SK-N-SH treated with all-trans-retinoic acid at 6 μM for 48 hours (cell line): ENCODE results near the gene LAMA2.

Source experiments
- ESRRG ChIP-seq: fragments of 250-450 bp; sonication (Bioruptor Pico); IDR thresholded peaks from 2 replicates; pipeline ENCODE4 v1.6.1; 2021; ENCODE audit warnings: mild to moderate bottlenecking
- ISL1 ChIP-seq: fragments of 250-450 bp; sonication (Bioruptor Pico); IDR thresholded peaks from 2 replicates; pipeline ENCODE4 v2.1.2; 2022; ENCODE audit warnings: mild to moderate bottlenecking, moderate library complexity
- PATZ1 ChIP-seq: fragments of 250-450 bp; sonication (Bioruptor Pico); IDR thresholded peaks from 2 replicates; pipeline ENCODE4 v1.8.0; 2020; ENCODE audit warnings: mild to moderate bottlenecking, moderate library complexity, borderline replicate concordance
- PPARA ChIP-seq: fragments of 250-450 bp; sonication (Bioruptor Pico); IDR thresholded peaks from 2 replicates; pipeline ENCODE4 v1.5.0; 2020; ENCODE audit warnings: mild to moderate bottlenecking, borderline replicate concordance
- RARB ChIP-seq: fragments of 250-450 bp; sonication (Bioruptor Pico); IDR thresholded peaks from 2 replicates; pipeline ENCODE4 v1.8.0; 2021; ENCODE audit warnings: mild to moderate bottlenecking, moderate library complexity
- TSHZ2 ChIP-seq: fragments of 250-450 bp; sonication (Bioruptor Pico); IDR thresholded peaks from 2 replicates; pipeline ENCODE4 v1.5.0; 2020; ENCODE audit warnings: mild to moderate bottlenecking, moderate library complexity
- ZC3H10 ChIP-seq: fragments of 250-450 bp; sonication (Bioruptor Pico); IDR thresholded peaks from 2 replicates; pipeline ENCODE4 v1.5.1; 2021; ENCODE audit warnings: mild to moderate bottlenecking, moderate library complexity
- ZFP30 ChIP-seq: fragments of 450-650 bp; formaldehyde crosslinking; IDR thresholded peaks from 2 replicates; pipeline ENCODE4 v1.5.0; 2022; ENCODE audit warnings: mild to moderate bottlenecking, moderate library complexity
- ZNF565 ChIP-seq: fragments of 450-650 bp; formaldehyde crosslinking; conservative IDR thresholded peaks from 2 replicates; pipeline ENCODE4 v1.5.0; 2020; ENCODE audit warnings: low read depth, mild to moderate bottlenecking, moderate library complexity
- TF ChIP-seq, protein P1 (sequence below): fragments of 250-450 bp; sonication (Bioruptor Pico); IDR thresholded peaks from 2 replicates; pipeline ENCODE4 v1.8.0; 2021; ENCODE audit warnings: low read depth, mild to moderate bottlenecking, moderate library complexity, borderline replicate concordance
- TF ChIP-seq, protein P2 (sequence below): fragments of 250-450 bp; sonication (Bioruptor Pico); IDR thresholded peaks from 2 replicates; pipeline ENCODE4 v1.5.1; 2020; ENCODE audit warnings: low read depth, mild to moderate bottlenecking, moderate library complexity

- TF ChIP-seq ZFP30 (no peak), RARB (no peak), TSHZ2 (CRISPR knock-in tag) (no peak), ESRRG (no peak), PATZ1 (CRISPR knock-in tag) (no peak), PPARA (CRISPR knock-in tag) (no peak), ISL1 (no peak), ZNF565 (no peak), ZC3H10 (CRISPR knock-in tag) (no peak)
- TF ChIP-seq, protein P1, sequence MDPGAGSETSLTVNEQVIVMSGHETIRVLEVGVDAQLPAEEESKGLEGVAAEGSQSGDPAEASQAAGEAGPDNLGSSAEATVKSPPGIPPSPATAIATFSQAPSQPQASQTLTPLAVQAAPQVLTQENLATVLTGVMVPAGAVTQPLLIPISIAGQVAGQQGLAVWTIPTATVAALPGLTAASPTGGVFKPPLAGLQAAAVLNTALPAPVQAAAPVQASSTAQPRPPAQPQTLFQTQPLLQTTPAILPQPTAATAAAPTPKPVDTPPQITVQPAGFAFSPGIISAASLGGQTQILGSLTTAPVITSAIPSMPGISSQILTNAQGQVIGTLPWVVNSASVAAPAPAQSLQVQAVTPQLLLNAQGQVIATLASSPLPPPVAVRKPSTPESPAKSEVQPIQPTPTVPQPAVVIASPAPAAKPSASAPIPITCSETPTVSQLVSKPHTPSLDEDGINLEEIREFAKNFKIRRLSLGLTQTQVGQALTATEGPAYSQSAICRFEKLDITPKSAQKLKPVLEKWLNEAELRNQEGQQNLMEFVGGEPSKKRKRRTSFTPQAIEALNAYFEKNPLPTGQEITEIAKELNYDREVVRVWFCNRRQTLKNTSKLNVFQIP (CRISPR knock-in tag), result no peak
- TF ChIP-seq, protein P2, sequence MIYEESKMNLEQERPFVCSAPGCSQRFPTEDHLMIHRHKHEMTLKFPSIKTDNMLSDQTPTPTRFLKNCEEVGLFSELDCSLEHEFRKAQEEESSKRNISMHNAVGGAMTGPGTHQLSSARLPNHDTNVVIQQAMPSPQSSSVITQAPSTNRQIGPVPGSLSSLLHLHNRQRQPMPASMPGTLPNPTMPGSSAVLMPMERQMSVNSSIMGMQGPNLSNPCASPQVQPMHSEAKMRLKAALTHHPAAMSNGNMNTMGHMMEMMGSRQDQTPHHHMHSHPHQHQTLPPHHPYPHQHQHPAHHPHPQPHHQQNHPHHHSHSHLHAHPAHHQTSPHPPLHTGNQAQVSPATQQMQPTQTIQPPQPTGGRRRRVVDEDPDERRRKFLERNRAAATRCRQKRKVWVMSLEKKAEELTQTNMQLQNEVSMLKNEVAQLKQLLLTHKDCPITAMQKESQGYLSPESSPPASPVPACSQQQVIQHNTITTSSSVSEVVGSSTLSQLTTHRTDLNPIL (CRISPR knock-in tag), result no peak
Measured at GRCh38 chr6:129297592-129297991, 414.7 kb downstream of the LAMA2 start.
